PC-9 (cell line): ENCODE results near the gene NPIPB9.
"Not testable (repeated sequence)": the region's sequence is repeated elsewhere in the genome, so short reads cannot be mapped to it uniquely, and the experiment has no call there.

Experiments
- CTCF ChIP-seq: fragments of 200-600 bp; sonication (generic); conservative IDR thresholded peaks from 2 replicates; pipeline ENCODE4 v1.6.1; 2017; ENCODE audit warnings: mixed run types, antibody characterized with exemption, mild to moderate bottlenecking, moderate library complexity
- EZH2 ChIP-seq: fragments of 200-600 bp; sonication (generic); IDR thresholded peaks from 2 replicates; pipeline ENCODE4 v1.8.0; 2017; ENCODE audit warnings: antibody characterized with exemption, low read depth

GRCh38 chr16:28781697-28782096 is 30.1 kb downstream of the NPIPB9 start:
- not testable (repeated sequence) for TF ChIP-seq CTCF, EZH2
